Activated T-cell treated with anti-CD3 and anti-CD28 coated beads, Interleukin-2, amount 50 U/mL, for 1 hour (primary cell): ENCODE results near the gene AFAP1.

ENCODE experiments used
- DNase-seq: peaks from one replicate; pipeline ENCODE4 v3.0.0-alpha.2; 2020

AFAP1 gene

GRCh38 chr4:7766086-7766485 is 173.6 kb downstream of the AFAP1 start:
- DNase-seq: no peak

GRCh38 chr4:7765666-7766065 is 174.0 kb downstream of the AFAP1 start:
- no peak for DNase-seq

- no peak for DNase-seq
Observed at GRCh38 chr4:7764466-7764865, 175.2 kb downstream of the AFAP1 start.

GRCh38 chr4:7763788-7764187 is 175.9 kb downstream of the AFAP1 start:
- no peak for DNase-seq

GRCh38 chr4:7763106-7763505 is 176.6 kb downstream of the AFAP1 start:
- no peak for DNase-seq

- DNase-seq: no peak
Observed at GRCh38 chr4:7762376-7763030, 177.2 kb downstream of the AFAP1 start.

GRCh38 chr4:7761720-7762119 is 177.9 kb downstream of the AFAP1 start:
- peak; percentile 61 for DNase-seq

- no peak for DNase-seq
Observed at GRCh38 chr4:7761312-7761711, 178.3 kb downstream of the AFAP1 start.

- DNase-seq: no peak
Observed at GRCh38 chr4:7760706-7761105, 179.0 kb downstream of the AFAP1 start.

GRCh38 chr4:7760228-7760627 is 179.4 kb downstream of the AFAP1 start:
- no peak for DNase-seq

- DNase-seq: peak; percentile 34
Observed at GRCh38 chr4:7759635-7760034, 180.0 kb downstream of the AFAP1 start.

- DNase-seq: peak; percentile 56
Observed at GRCh38 chr4:7759216-7759615, 180.4 kb downstream of the AFAP1 start.

- no peak for DNase-seq
Observed at GRCh38 chr4:7758476-7758875, 181.2 kb downstream of the AFAP1 start.

GRCh38 chr4:7757501-7758471 is 181.9 kb downstream of the AFAP1 start:
- DNase-seq: no peak

GRCh38 chr4:7756561-7757355 is 182.9 kb downstream of the AFAP1 start:
- no peak for DNase-seq

GRCh38 chr4:7756071-7756470 is 183.6 kb downstream of the AFAP1 start:
- DNase-seq: no peak

- DNase-seq: no peak
Observed at GRCh38 chr4:7755561-7755960, 184.1 kb downstream of the AFAP1 start.

GRCh38 chr4:7754565-7755262 is 184.9 kb downstream of the AFAP1 start:
- DNase-seq: no peak

- no peak for DNase-seq
Observed at GRCh38 chr4:7753931-7754465, 185.7 kb downstream of the AFAP1 start.

GRCh38 chr4:7753271-7753670 is 186.4 kb downstream of the AFAP1 start:
- no peak for DNase-seq

GRCh38 chr4:7752649-7753048 is 187.0 kb downstream of the AFAP1 start:
- DNase-seq: no peak

- no peak for DNase-seq
Observed at GRCh38 chr4:7750972-7751371, 188.7 kb downstream of the AFAP1 start.
